Mesenchymal stem cell (in vitro differentiated cells and primary cell): ENCODE measurements around the gene DNASE1L3.
"Not testable (repeated sequence)": the region's sequence is repeated elsewhere in the genome, so short reads cannot be mapped to it uniquely, and the experiment has no call there.

ENCODE experiments used
- DNase-seq: peaks from one replicate; pipeline ENCODE4 v3.0.0-alpha.2; 2013
- H2AFZ ChIP-seq: one replicate; pipeline ENCODE4 v1.6.1; 2013; ENCODE audit warnings: low read depth, mild to moderate bottlenecking, control low read depth, inconsistent platforms, low read length, moderate library complexity
- H2AK5ac ChIP-seq: 2 replicates; pipeline ENCODE4 v1.6.1; 2013; ENCODE audit warnings: low read length, moderate library complexity, mild to moderate bottlenecking, inconsistent platforms; ENCODE audit not compliant: severe bottlenecking
- H2BK120ac ChIP-seq: one replicate; pipeline ENCODE4 v1.6.1; 2013; ENCODE audit warnings: low read depth, mild to moderate bottlenecking, inconsistent platforms, low read length, moderate library complexity
- H2BK12ac ChIP-seq, 2 experiments: one replicate each; pipeline ENCODE4 v1.6.1; 2013; ENCODE audit warnings: inconsistent platforms in 2 of 2, low read length in 2 of 2, mild to moderate bottlenecking in 2 of 2, moderate library complexity in 2 of 2, control low read depth in 1 of 2
- H2BK15ac ChIP-seq: one replicate; pipeline ENCODE4 v1.6.1; 2013; ENCODE audit warnings: mild to moderate bottlenecking, low read depth, inconsistent platforms; ENCODE audit not compliant: poor library complexity, severe bottlenecking
- H2BK5ac ChIP-seq: 2 replicates; pipeline ENCODE4 v1.6.1; 2013; ENCODE audit warnings: low read depth, mild to moderate bottlenecking, low read length, control low read depth, inconsistent platforms; ENCODE audit not compliant: poor library complexity, severe bottlenecking
- H3K14ac ChIP-seq, 2 experiments: one replicate each; pipeline ENCODE4 v1.6.1; 2013; ENCODE audit warnings: inconsistent platforms in 2 of 2, low read length in 2 of 2, control low read depth in 1 of 2, mild to moderate bottlenecking in 1 of 2, moderate library complexity in 1 of 2
- H3K18ac ChIP-seq, 2 experiments: one replicate each; pipeline ENCODE4 v1.6.1; 2013; ENCODE audit warnings: inconsistent platforms in 2 of 2, low read length in 2 of 2, control low read depth in 1 of 2, low read depth in 1 of 2, mild to moderate bottlenecking in 1 of 2
- H3K23ac ChIP-seq, 2 experiments: one replicate each; pipeline ENCODE4 v1.6.1; 2013; ENCODE audit warnings: inconsistent platforms in 2 of 2, low read length in 2 of 2, mild to moderate bottlenecking in 2 of 2, moderate library complexity in 2 of 2, control low read depth in 1 of 2
- H3K27ac ChIP-seq: 2 replicates; pipeline ENCODE4 v1.5.1; 2013; ENCODE audit warnings: mild to moderate bottlenecking, moderate library complexity, low read length, control low read depth, inconsistent platforms; ENCODE audit not compliant: poor library complexity, severe bottlenecking
- H3K27me3 ChIP-seq, 2 experiments: 2 replicates each; pipeline versions ENCODE4 v1.6.1 to v1.7.0; 2013; ENCODE audit warnings: low read length in 2 of 2, mild to moderate bottlenecking in 2 of 2, moderate library complexity in 2 of 2, control low read depth in 1 of 2, inconsistent platforms in 1 of 2; ENCODE audit not compliant: control insufficient read depth in 1 of 2, insufficient read depth in 1 of 2
- H3K36me3 ChIP-seq, 2 experiments: 2 replicates each; pipeline versions ENCODE4 v1.6.1 to v1.7.0; 2013; ENCODE audit warnings: low read length in 2 of 2, control low read depth in 1 of 2, inconsistent platforms in 1 of 2, low read depth in 1 of 2, mild to moderate bottlenecking in 1 of 2; ENCODE audit not compliant: insufficient read depth in 2 of 2, control insufficient read depth in 1 of 2
- H3K4ac ChIP-seq, 2 experiments: one replicate each; pipeline ENCODE4 v1.6.1; 2013; ENCODE audit warnings: inconsistent platforms in 2 of 2, low read length in 2 of 2, mild to moderate bottlenecking in 2 of 2, moderate library complexity in 2 of 2, control low read depth in 1 of 2, low read depth in 1 of 2
- H3K4me1 ChIP-seq: 2 replicates; pipeline ENCODE4 v1.6.1; 2013; ENCODE audit warnings: low read depth, low read length, control low read depth; ENCODE audit not compliant: control insufficient read depth, insufficient read depth
- H3K4me2 ChIP-seq: 2 replicates; pipeline ENCODE4 v1.6.1; 2013; ENCODE audit warnings: low read length, mild to moderate bottlenecking, inconsistent platforms; ENCODE audit not compliant: poor library complexity, severe bottlenecking
- H3K4me3 ChIP-seq, 2 experiments: 2 replicates each; pipeline versions ENCODE4 v1.5.1 to v1.7.0; 2013; ENCODE audit warnings: low read length in 2 of 2, mild to moderate bottlenecking in 2 of 2, control low read depth in 1 of 2, low read depth in 1 of 2; ENCODE audit not compliant: insufficient read depth in 1 of 2
- H3K79me1 ChIP-seq: replicated peaks from 2 replicates; pipeline ENCODE4 v1.6.1; 2013; ENCODE audit warnings: mild to moderate bottlenecking, control low read depth, low read length, inconsistent platforms; ENCODE audit not compliant: poor library complexity, severe bottlenecking
- H3K9ac ChIP-seq: 2 replicates; pipeline ENCODE4 v1.7.0; 2013; ENCODE audit warnings: mild to moderate bottlenecking, low read length, moderate library complexity
- H3K9me3 ChIP-seq: 2 replicates; pipeline ENCODE4 v1.7.0; 2013; ENCODE audit warnings: mild to moderate bottlenecking, low read length; ENCODE audit not compliant: control insufficient read depth
- H4K8ac ChIP-seq: one replicate; pipeline ENCODE4 v1.6.1; 2013; ENCODE audit warnings: inconsistent platforms, mild to moderate bottlenecking, low read length, moderate library complexity
- H4K91ac ChIP-seq: one replicate; pipeline ENCODE4 v1.6.1; 2013; ENCODE audit warnings: mild to moderate bottlenecking, low read length, inconsistent platforms
- WGBS: methylation state at CpG from one replicate; pipeline ENCODE4 v1.1.7; 2013; ENCODE audit warnings: mixed read lengths; 5-methylcytosine and 5-hydroxymethylcytosine counted together

Gene DNASE1L3

GRCh38 chr3:58202917-58203360 lies 7.8 kb downstream of the DNASE1L3 start:
- Histone ChIP-seq H3K14ac (no peak overlapping the region), H2BK12ac (no peak overlapping the region), H3K36me3 (no peaks in the 10 kb centered on the region), H3K9me3 (no peaks in the 10 kb centered on the region), H3K27me3 (peaks cover 0 to 13% of the 10 kb centered on the region in 2 experiments), H2BK15ac (no peak overlapping the region), H3K4ac (no peak overlapping the region), H4K8ac (no peak overlapping the region), H3K79me1 (no peaks in the 10 kb centered on the region), H3K4me1 (no peaks in the 10 kb centered on the region), H3K18ac (no peak overlapping the region), H3K23ac (no peak overlapping the region), H3K9ac (no peak overlapping the region), H2BK120ac (no peak overlapping the region), H2BK5ac (no peak overlapping the region), H4K91ac (peak overlapping the region; percentile 37), H2AK5ac (no peak overlapping the region), H2AFZ (no peak overlapping the region), H3K4me2 (no peak overlapping the region), H3K27ac (no peak overlapping the region), H3K4me3 (no peak overlapping the region)
- DNase-seq = no peak
- WGBS = 82% methylated on average over 9 of the region's 9 CpGs

DNA sequence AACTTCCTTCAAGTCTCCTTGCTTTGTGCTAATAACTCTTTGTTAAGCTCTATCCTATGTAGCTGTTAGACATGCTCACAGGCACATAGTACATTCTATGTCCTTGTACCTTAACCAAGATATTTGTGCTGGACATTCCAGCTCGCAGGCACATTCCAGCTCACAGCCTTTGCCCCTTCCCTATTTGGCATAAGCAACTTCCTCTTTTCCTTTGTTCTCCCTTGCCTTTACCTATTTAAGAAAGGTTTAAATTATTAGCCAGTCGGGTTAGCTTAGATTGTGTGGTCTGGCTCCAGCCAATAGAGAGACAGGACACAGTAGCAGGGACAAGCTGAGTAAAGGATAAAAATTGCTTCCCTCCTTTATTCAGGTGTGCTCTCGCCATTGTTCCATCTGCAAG lies 9.3 kb downstream of the DNASE1L3 start:
- not testable (repeated sequence) for H3K4me2 ChIP-seq, H2BK120ac ChIP-seq, H4K8ac ChIP-seq, H2AFZ ChIP-seq, H4K91ac ChIP-seq, H2BK12ac ChIP-seq, H3K36me3 ChIP-seq, H2AK5ac ChIP-seq, H3K4me1 ChIP-seq, H3K4ac ChIP-seq, H2BK5ac ChIP-seq, H3K18ac ChIP-seq, H3K14ac ChIP-seq, H3K9me3 ChIP-seq, H2BK15ac ChIP-seq, H3K4me3 ChIP-seq, DNase-seq, H3K9ac ChIP-seq, H3K23ac ChIP-seq, H3K27ac ChIP-seq, H3K79me1 ChIP-seq
- H3K27me3 ChIP-seq = peaks cover 0 to 16% of the 10 kb centered on the region in 2 experiments
- WGBS = 61% methylated on average over 3 of the region's 3 CpGs

DNA sequence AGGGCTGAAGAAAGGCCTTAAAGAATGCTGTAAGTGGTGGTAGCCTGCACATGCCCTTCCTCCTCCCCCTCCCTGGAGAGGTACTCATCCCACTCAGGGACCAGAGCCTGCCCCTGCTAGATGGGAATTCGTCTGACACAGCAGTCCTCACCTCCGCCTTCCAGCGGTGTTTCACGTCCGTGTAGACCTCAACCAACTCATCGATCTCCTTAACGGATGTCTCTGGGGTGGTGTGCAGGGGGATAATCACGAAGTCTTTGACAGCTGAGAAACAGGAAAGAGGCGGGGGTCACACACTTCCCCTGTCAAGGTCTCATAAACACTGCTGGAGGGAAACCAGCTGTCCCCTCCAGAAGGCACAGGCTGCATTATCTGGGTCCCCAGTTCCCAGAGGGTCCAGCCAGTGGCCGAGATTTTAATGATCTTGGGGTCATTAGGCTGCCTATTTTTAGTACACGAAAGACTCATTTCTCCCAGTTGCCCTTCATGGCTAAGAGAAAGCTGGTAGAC lies 9.9 kb downstream of the DNASE1L3 start:
- no peak overlapping the region for H2BK15ac ChIP-seq
- no peaks in the 10 kb centered on the region for H3K9me3 ChIP-seq
- no peak overlapping the region for H2BK5ac ChIP-seq
- DNase-seq = peak; percentile 24
- H4K8ac ChIP-seq = no peak overlapping the region
- H3K27me3 ChIP-seq = peaks cover 0 to 16% of the 10 kb centered on the region in 2 experiments
- no peak overlapping the region for H3K23ac ChIP-seq
- H3K4ac ChIP-seq = no peak overlapping the region
- H3K14ac ChIP-seq = no peak overlapping the region
- no peaks in the 10 kb centered on the region for H3K79me1 ChIP-seq
- H3K9ac ChIP-seq = no peak overlapping the region
- no peaks in the 10 kb centered on the region for H3K36me3 ChIP-seq
- no peak overlapping the region for H3K27ac ChIP-seq
- peak overlapping the region; percentile 62 for H4K91ac ChIP-seq
- no peak overlapping the region for H3K4me2 ChIP-seq
- H3K4me1 ChIP-seq = no peaks in the 10 kb centered on the region
- H3K4me3 ChIP-seq = no peak overlapping the region
- peak overlapping the region in 1 of 2 experiments; percentile 17 for H3K18ac ChIP-seq
- peak overlapping the region; percentile 18 for H2AFZ ChIP-seq
- H2BK120ac ChIP-seq = no peak overlapping the region
- H2AK5ac ChIP-seq = no peak overlapping the region
- no peak overlapping the region for H2BK12ac ChIP-seq
- WGBS = 5% methylated on average over 5 of the region's 11 CpGs

DNA sequence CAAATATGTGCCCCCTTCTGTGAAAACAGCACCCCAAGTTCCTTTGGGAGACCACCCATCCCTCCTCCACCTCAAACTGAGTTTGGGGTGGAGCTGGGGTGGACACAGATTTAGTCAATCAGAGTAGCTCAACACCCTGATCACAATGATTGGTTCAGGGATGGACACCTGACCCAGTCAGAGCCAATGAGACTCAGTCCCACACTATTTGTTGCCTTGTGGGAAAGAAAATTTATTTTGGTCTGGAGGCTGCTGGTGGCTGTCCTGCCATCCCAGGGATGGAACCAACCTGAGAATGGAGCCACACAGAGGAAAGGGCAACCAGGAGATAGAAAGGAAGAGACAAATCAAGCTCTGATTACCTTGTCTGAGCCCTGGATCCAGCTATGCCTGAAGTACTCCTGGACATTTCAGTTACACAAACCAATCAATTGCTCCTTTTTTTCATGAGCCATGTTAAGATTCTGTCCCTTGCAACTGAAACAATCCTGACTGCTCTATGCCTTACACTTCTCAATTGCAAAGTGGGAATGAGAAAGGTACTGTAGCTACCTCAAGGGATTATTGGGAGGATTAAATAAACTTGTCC lies 10.6 kb downstream of the DNASE1L3 start:
- Histone ChIP-seq H3K4ac (no peak overlapping the region), H2AK5ac (no peak overlapping the region), H3K9ac (no peak overlapping the region), H4K91ac (no peak overlapping the region), H3K79me1 (no peaks in the 10 kb centered on the region), H3K18ac (no peak overlapping the region), H3K4me2 (no peak overlapping the region), H3K4me3 (no peak overlapping the region), H2BK12ac (no peak overlapping the region), H2AFZ (no peak overlapping the region), H3K14ac (no peak overlapping the region), H2BK120ac (no peak overlapping the region), H2BK5ac (no peak overlapping the region), H3K9me3 (no peaks in the 10 kb centered on the region), H3K36me3 (no peaks in the 10 kb centered on the region), H3K27me3 (peaks cover 0 to 16% of the 10 kb centered on the region in 2 experiments), H3K23ac (no peak overlapping the region), H2BK15ac (no peak overlapping the region), H3K27ac (no peak overlapping the region), H4K8ac (no peak overlapping the region), H3K4me1 (no peaks in the 10 kb centered on the region)
- no peak for DNase-seq
